Daoy (cell line): ENCODE data around the gene ATP7B. TPM values are rescaled to one million over a fixed set of nuclear protein-coding genes. Genes with fewer than 3 reads are reported as not detected.

Experiments
- DNase-seq: peaks from one replicate; pipeline ENCODE4 v3.0.0-alpha.2; 2015; ENCODE audit warnings: low read depth
- total RNA-seq: library from RNA; depleted of rRNA; stranded (reverse); fragments of >200 nt; shearing (Covaris generic); gene quantifications from 2 replicates; pipeline ENCODE4 v1.2.3, GENCODE V29; 2014

The ATP7B gene
- total RNA-seq, 1 experiment from 2014 or later, result 1.5 TPM

- no peak for DNase-seq
These were observed 32.3 kb downstream of the ATP7B start for GRCh38 chr13:51978796-51979556.

GRCh38 chr13:51977625-51978024, 33.6 kb downstream of the ATP7B start:
- DNase-seq, result no peak

DNA sequence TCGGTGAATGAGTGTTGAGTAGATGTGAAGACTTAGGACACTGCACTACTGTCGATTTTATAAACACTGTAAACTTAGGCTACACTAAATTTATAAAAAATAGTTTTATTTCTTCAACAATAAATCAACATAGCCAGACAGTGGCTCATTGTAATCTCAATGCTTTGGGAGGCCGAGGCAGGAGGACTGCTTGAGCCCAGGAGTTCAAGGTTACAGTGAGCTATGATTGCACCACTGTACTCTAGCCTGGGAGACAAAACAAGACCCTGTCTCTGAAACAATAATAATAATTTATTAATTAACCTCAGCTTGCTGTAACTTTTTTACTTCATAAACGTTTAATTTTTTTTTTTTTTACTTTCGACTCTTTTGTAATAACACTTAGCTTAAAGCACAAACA, 34.4 kb downstream of the ATP7B start:
- DNase-seq, result no peak

DNA sequence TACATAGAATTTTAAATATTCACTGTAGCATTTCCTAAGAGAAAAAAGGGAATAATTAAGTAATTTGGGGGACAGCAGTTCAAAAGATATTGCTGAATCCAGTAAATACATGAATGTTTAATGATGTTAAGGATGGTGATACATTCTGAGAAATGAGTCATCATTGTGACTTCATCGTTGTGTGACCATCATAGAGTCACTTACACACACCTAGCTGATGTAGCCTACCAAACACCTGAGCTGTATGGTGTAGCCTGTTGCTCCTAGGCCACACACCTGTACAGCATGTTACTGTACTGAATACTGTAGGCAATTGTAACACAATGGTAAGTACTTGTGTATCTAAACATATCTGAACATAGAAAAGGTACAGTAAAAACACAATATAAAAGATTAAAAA, 34.8 kb downstream of the ATP7B start:
- no peak for DNase-seq

DNA sequence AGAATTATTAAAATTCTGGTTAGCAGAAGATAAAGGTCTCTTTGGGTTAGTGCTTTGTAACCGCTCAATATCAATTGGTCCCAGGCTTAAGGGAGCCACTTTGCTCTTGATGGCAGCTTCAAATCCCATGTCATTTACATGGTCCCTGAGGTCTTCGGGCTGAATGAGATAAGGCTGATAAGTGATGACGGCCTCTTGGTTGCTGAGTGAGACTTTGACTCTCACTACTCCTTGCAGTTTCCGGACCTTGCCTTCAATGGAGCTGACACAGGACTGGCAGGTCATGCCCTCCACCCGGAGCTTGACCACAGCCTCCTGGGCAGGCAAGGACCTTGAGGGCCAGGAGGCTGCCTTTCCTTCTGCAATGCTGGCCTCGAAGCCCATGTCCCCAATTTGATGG, 36.8 kb downstream of the ATP7B start:
- DNase-seq, result no peak

DNA sequence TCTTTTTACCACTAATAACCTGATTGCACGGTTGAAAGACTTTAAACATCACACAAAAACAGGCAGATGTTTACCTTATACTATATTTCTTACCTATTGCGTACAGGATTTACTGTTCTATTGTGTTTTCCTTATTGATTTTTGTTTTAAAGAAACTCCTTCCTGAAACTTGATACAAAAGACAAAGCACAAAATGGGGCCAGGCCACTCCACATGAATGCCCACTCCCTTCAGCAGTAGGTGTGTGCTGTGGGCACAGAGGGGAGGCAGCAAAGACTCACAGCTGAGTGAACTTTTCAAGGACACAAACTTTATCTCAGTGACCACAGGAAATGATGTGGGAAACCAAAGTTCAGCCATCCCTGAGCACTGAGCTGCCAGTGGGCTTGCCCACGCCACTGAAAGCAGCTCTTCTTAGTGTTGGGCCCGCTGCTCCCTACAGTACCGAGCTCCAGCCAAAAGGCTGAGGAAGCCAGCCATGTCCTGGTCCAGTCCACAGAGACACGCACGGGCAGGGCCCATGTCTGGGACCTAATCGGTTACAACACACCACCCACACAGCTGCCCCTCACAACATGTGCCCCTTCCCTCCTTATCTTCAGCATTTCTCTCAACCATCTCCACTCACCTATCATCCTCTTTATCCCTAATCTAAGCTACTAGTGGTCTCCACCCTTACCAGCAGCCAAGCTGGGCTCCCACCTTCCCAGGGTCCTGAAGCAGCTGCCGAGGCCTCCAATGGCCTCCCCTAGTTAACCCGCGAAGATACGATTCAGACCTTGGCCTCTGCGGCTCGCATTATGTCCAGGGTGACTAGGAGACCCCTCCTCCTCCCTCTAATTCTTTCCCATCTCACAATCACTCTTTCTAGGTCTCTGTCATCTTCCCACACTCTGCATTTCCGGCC, 39.5 kb downstream of the ATP7B start:
- DNase-seq, result no peak

GRCh38 chr13:51970349-51970748, 40.9 kb downstream of the ATP7B start:
- DNase-seq, result peak; percentile 11

- no peak for DNase-seq
These were observed 43.5 kb downstream of the ATP7B start for GRCh38 chr13:51967482-51968446.

- DNase-seq, result no peak
These were observed 45.1 kb downstream of the ATP7B start for GRCh38 chr13:51966186-51966585.

DNA sequence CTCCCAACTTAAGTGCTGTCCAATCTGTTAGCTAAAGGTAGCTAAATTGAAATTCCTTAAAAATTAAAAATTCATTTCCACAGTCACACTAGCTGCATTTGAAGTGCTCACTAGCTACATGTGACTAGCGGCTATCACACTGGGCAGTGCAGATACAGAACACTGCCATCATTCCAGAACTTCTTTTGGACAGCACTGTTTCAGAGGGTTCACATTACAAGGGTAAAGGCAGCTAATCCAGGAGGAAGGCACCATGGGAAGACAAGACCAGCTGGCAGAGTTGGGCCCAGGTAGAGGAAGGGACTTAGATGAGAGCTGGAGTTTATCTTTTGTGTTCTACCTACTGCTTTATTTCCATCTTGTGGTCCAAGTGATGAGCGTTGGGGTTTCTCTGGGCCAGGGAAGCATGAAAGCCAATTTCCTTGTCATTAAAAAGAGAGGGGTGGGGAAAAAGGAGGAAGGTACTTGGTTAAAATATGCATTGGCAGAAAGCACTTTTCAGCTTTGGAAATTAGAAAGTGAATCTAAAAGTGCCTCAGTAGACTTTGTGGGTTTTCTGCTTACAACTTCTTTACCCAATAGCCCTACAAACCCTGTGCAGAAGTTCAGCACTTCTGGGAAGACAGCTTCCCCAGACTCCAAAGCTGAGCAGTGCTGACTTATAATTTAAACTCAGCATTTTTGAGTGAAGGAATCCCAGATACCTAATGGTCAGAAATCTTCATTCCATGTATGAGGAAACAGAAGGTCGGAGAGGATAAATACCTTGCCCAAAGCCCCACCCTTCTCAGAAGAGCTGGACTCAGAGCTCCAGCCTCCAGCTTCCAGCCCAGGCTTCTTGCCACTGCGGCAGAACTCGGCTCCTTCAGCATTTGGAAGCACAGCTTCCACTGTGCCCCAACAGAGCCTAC, 49.5 kb downstream of the ATP7B start:
- no peak for DNase-seq

GRCh38 chr13:51960766-51961165, 50.5 kb downstream of the ATP7B start:
- DNase-seq, result no peak

DNA sequence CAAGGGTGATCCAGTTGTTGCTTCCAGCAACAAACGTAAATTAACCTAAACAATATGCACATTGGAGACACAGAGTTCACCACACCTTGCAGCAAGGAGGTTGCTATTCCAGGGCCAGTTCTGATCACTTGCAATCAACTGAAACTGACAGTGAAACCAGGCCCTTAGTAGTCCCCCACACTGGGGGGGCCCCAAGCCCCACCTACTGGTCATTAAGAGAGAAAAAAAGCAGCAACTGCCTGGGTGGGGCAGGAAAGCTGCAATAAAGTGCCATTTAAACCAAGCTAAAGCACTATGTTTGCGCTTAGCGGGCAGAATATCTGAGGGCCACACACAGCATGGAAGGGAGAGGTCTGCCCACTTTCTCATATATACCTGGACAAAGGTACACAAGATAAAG, 51.5 kb downstream of the ATP7B start:
- DNase-seq, result no peak

GRCh38 chr13:51958217-51958547, 53.1 kb downstream of the ATP7B start:
- DNase-seq, result no peak

GRCh38 chr13:51957377-51958216, 53.7 kb downstream of the ATP7B start:
- no peak for DNase-seq

DNA sequence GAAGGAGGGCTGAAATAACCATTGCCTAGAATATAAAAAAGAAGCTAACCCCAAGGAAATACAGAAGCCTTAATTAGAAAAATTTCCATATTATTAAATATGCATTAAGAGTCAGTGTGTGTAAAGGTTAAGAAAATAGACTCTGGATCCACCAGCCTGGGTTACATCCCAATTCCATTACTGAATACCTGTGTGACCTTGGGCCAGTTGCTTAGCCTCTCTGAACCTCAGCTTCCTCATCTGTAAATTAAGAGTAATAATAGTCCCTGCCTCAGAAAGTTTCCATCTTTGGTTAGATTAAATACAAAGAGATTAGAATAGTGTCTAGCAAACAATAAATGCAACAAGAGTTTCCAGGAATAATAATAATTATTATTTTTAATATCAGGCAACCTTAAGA, 54.5 kb downstream of the ATP7B start:
- no peak for DNase-seq

- DNase-seq, result no peak
These were observed 55.2 kb downstream of the ATP7B start for GRCh38 chr13:51955816-51956603.

- DNase-seq, result peak; percentile 31
These were observed 55.9 kb downstream of the ATP7B start for GRCh38 chr13:51955281-51955771.

- no peak for DNase-seq
These were observed 57.7 kb downstream of the ATP7B start for GRCh38 chr13:51953347-51954195.
